ENCODE data around the gene ATP1B1.

DNA sequence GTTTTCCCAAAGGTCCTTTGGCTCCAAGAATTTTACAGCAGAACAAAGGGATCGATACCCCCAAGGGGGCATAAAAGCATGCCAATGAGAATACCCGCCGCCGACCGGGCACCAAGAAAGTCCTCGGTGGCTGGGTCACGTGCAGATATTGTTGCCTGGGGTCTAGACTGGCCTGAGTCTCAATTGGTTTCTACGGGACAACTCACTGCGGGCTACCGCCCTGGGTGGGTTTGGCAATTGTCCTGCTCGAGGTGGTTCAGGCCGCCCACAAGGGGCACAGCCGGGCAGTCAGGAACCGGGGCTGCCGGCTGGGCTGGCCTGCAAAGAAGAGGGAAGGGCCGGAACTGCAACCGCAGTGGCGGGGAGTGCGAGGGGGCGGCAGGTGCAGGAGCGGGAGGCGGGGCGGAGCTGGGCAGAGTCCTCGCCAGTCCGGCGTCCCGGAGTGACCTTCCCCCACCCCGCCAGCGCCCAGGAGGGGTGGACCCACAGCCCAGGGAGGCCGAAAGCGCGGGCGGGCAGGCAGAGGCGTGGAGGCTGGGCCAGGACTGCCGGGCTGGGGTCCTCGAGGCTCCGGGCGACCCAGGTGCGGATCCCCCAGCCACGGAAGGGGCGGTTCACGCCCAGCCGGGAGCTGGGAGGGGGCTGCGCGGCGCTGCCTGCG, 926 bp upstream of the ATP1B1 start:
- TF ChIP-seq SRF (IDR thresholded peaks at IDR 0.05; ENCODE audit: low read depth), result no peak
- TF ChIP-seq EZH2phosphoT487 (IDR thresholded peaks at IDR 0.05; ENCODE audit: borderline replicate concordance), result no peak
- TF ChIP-seq, protein P1, sequence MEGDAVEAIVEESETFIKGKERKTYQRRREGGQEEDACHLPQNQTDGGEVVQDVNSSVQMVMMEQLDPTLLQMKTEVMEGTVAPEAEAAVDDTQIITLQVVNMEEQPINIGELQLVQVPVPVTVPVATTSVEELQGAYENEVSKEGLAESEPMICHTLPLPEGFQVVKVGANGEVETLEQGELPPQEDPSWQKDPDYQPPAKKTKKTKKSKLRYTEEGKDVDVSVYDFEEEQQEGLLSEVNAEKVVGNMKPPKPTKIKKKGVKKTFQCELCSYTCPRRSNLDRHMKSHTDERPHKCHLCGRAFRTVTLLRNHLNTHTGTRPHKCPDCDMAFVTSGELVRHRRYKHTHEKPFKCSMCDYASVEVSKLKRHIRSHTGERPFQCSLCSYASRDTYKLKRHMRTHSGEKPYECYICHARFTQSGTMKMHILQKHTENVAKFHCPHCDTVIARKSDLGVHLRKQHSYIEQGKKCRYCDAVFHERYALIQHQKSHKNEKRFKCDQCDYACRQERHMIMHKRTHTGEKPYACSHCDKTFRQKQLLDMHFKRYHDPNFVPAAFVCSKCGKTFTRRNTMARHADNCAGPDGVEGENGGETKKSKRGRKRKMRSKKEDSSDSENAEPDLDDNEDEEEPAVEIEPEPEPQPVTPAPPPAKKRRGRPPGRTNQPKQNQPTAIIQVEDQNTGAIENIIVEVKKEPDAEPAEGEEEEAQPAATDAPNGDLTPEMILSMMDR (IDR thresholded peaks at IDR 0.05 in 2 of 3, conservative IDR thresholded peaks at IDR 0.05 in 1 of 3; ENCODE audit: borderline replicate concordance in 1 of 3, insufficient read depth in 1 of 3, low read depth in 2 of 3, low read length in 2 of 3), result no peak
- peak; percentile 77; the same call in 1 of the 2 replicates for TF ChIP-seq EGR1 (IDR thresholded peaks at IDR 0.05; ENCODE audit: low read depth)
- peak; percentile 61; the same call in 1 of the 2 replicates for TF ChIP-seq SIN3A (IDR thresholded peaks at IDR 0.05; ENCODE audit: low read depth)
- no peak for TF ChIP-seq EZH2 (IDR thresholded peaks at IDR 0.05)
- no peak for TF ChIP-seq YY1 (IDR thresholded peaks at IDR 0.05; ENCODE audit: extremely low read depth, insufficient replicate concordance, low read depth, low read length)
- TF ChIP-seq, protein P2, sequence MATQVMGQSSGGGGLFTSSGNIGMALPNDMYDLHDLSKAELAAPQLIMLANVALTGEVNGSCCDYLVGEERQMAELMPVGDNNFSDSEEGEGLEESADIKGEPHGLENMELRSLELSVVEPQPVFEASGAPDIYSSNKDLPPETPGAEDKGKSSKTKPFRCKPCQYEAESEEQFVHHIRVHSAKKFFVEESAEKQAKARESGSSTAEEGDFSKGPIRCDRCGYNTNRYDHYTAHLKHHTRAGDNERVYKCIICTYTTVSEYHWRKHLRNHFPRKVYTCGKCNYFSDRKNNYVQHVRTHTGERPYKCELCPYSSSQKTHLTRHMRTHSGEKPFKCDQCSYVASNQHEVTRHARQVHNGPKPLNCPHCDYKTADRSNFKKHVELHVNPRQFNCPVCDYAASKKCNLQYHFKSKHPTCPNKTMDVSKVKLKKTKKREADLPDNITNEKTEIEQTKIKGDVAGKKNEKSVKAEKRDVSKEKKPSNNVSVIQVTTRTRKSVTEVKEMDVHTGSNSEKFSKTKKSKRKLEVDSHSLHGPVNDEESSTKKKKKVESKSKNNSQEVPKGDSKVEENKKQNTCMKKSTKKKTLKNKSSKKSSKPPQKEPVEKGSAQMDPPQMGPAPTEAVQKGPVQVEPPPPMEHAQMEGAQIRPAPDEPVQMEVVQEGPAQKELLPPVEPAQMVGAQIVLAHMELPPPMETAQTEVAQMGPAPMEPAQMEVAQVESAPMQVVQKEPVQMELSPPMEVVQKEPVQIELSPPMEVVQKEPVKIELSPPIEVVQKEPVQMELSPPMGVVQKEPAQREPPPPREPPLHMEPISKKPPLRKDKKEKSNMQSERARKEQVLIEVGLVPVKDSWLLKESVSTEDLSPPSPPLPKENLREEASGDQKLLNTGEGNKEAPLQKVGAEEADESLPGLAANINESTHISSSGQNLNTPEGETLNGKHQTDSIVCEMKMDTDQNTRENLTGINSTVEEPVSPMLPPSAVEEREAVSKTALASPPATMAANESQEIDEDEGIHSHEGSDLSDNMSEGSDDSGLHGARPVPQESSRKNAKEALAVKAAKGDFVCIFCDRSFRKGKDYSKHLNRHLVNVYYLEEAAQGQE (IDR thresholded peaks at IDR 0.05; ENCODE audit: low read depth), result no peak
- no peak for TF ChIP-seq POLR2AphosphoS5 (IDR thresholded peaks at IDR 0.05; ENCODE audit: low read depth, low read length)
- no peak for TF ChIP-seq ELF1 (IDR thresholded peaks at IDR 0.05; ENCODE audit: borderline replicate concordance, low read depth)
- TF ChIP-seq TCF7L2 (IDR thresholded peaks at IDR 0.05; ENCODE audit: borderline replicate concordance, extremely low read depth, insufficient read depth, insufficient read length), result no peak
